Placental epithelial cell (primary cell): Measurements from ENCODE around the gene TGM4. TPM values are rescaled to one million over a fixed set of nuclear protein-coding genes. Genes with fewer than 3 reads are reported as not detected.

Experiments
- total RNA-seq: library from RNA; depleted of rRNA; stranded (reverse); fragments of >200 nt; gene quantifications from 2 replicates; pipeline ENCODE4 v1.2.3, GENCODE V29; 2012

Gene TGM4
- total RNA-seq = 7.3 and 16.5 TPM in 2 replicates

DNA sequence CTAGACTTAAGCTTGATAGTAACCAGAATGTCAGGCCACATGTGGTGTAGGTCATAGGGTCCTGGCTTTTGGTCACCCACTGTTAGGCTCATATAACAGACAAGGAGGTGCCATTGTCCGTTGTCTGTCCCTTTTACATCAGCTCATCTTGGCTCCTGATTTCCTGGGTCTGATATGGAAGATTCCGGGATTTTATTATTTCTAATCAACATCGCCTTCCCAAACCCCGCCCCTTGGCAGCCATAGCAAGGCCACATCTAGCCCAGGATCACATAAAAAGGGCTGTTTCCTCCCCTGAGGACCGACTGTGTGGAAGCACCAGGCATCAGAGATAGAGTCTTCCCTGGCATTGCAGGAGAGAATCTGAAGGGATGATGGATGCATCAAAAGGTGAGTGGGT, at the start of gene TGM4:
Gene TGM4, plus strand, starts transcription at position 301 of the 400 bp plus-strand sequence. Its CDS starts 71 bp downstream, at position 372.

DNA sequence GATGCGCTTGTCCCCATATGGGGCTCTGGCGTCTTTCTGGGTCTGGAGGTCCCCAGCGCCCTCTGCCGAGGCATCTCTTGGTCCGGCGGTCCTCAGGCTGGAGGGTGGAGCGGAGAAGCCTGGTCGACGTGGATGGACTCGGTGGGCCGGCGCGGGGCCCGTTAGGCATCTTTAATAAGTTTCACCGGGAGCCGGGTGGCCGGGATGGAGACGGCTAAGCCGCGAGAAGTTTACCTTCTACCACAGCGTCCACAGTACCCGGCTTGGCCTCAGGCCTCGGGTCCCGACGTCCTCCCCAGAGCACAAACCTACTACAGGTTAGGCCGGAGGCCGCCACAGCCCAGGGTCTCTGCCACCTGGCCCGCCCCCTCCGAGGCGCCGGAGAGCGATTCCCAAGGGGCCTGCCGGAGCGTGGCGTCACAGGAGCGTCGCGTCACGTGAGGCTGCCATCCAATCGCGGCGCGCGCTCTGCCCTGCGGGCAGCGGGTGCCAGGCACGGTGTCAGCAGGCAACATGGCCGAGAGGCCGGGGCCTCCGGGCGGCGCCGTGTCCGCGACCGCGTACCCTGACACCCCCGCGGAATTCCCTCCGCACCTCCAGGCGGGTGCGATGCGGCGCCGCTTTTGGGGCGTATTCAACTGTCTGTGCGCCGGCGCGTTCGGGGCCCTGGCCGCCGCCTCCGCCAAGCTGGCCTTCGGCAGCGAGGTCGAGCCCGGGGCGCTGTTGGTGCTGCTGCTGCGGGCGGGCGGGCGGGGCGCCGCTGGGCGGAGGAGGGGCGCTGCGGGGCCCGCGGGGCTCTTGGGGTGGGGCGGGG, 12.8 kb upstream of the TGM4 start, which contains the start of gene TMEM42:
Gene TMEM42, plus strand, starts transcription at position 501 of the 814 bp plus-strand sequence. Its CDS starts 13 bp downstream, at position 514.

Other genes starting within 250 kb of the TGM4 start
- gene ZNF197, start 249.6 kb upstream of the TGM4 start, total RNA-seq = 19.3 and 24.3 TPM in 2 replicates
- gene ZNF35, start 225.9 kb upstream of the TGM4 start, total RNA-seq = 12.6 and 15.1 TPM in 2 replicates
- 5.0 and 7.9 TPM in 2 replicates for gene ZNF502, start 161.9 kb upstream of the TGM4 start, total RNA-seq
- 4.2 and 13.7 TPM in 2 replicates for gene ZNF501, start 145.0 kb upstream of the TGM4 start, total RNA-seq
- 17.7 and 23.1 TPM in 2 replicates for gene KIAA1143, start 113.0 kb upstream of the TGM4 start, total RNA-seq
- gene KIF15, start 112.8 kb upstream of the TGM4 start, total RNA-seq = 2.8 and 4.3 TPM in 2 replicates
- gene TMEM42, start 12.7 kb upstream of the TGM4 start, total RNA-seq = 10.0 and 23.9 TPM in 2 replicates
- 167 and 202 TPM in 2 replicates for gene ZDHHC3, start 101.6 kb downstream of the TGM4 start, total RNA-seq
- gene EXOSC7, start 101.6 kb downstream of the TGM4 start, total RNA-seq = 41.9 and 51.8 TPM in 2 replicates
- gene CLEC3B, start 151.7 kb downstream of the TGM4 start, total RNA-seq = 1.4 TPM in 1 of 2 replicates, not detected in the other